ENCODE measurements around the gene THUMPD1.

- TF ChIP-seq CTCF (IDR thresholded peaks at IDR 0.05) (no peak), POLR2A (IDR thresholded peaks at IDR 0.05) (no peak)
Observed at GRCh38 chr16:20765732-20766131, 24.1 kb upstream of the THUMPD1 start.

Measured in ovary (tissue), 3 donors.